Mesothelial cell of epicardium (in vitro differentiated cells): ENCODE data around the gene MYD88. TPM values are rescaled to one million over a fixed set of nuclear protein-coding genes. Genes with fewer than 3 reads are reported as not detected.

Experiments used
- DNase-seq, 2 experiments: peaks; one replicate each; pipeline ENCODE4 v3.0.0; 2021; ENCODE audit warnings: low spot score in 2 of 2; ENCODE audit not compliant: unreplicated experiment in 2 of 2
- H3K27ac Mint-ChIP-seq: 2 replicates; pipeline ENCODE4 v1.8.0; 2021; ENCODE audit warnings: mixed read lengths
- H3K27me3 Mint-ChIP-seq: 2 replicates; pipeline ENCODE4 v1.8.0; 2021; ENCODE audit warnings: low read depth, mixed read lengths
- H3K36me3 Mint-ChIP-seq: 2 replicates; pipeline ENCODE4 v1.8.0; 2021; ENCODE audit warnings: mixed read lengths
- H3K4me1 Mint-ChIP-seq: 2 replicates; pipeline ENCODE4 v1.8.0; 2021; ENCODE audit warnings: mixed read lengths
- H3K4me3 Mint-ChIP-seq: 2 replicates; pipeline ENCODE4 v1.8.0; 2021; ENCODE audit warnings: mild to moderate bottlenecking, moderate library complexity, mixed read lengths
- H3K9me3 Mint-ChIP-seq: 2 replicates; pipeline ENCODE4 v1.8.0; 2021; ENCODE audit warnings: mixed read lengths
- CTCF ChIP-seq: fragments of 200-600 bp; sonication (generic); IDR thresholded peaks from one replicate; pipeline ENCODE4 v1.5.0; 2021; ENCODE audit warnings: antibody characterized with exemption; ENCODE audit not compliant: unreplicated experiment
- total RNA-seq: library from RNA; stranded (reverse); gene quantifications from 3 replicates; pipeline ENCODE4 v1.2.1, GENCODE V29; 2021

MYD88 gene
- total RNA-seq, 1 donor from 2014 or later, result 27.3 TPM

GRCh38 chr3:38127611-38128302 lies 10.7 kb upstream of the MYD88 start:
- peak in 1 of 2 experiments; percentile 9 for DNase-seq
- Mint-ChIP-seq H3K27me3 (no peaks in the 10 kb centered on the region), H3K9me3 (no peaks in the 10 kb centered on the region), H3K4me1 (no peaks in the 10 kb centered on the region), H3K27ac (no peak overlapping the region), H3K4me3 (no peak overlapping the region), H3K36me3 (peaks cover 26% of the 10 kb centered on the region)
- TF ChIP-seq CTCF, result no peak

GRCh38 chr3:38128303-38128655 lies 10.2 kb upstream of the MYD88 start:
- H3K36me3 Mint-ChIP-seq, result peaks cover 21% of the 10 kb centered on the region

GRCh38 chr3:38129058-38129457 lies 9.4 kb upstream of the MYD88 start:
- Mint-ChIP-seq H3K4me1 (peaks cover 12% of the 10 kb centered on the region), H3K4me3 (no peak overlapping the region), H3K9me3 (no peaks in the 10 kb centered on the region), H3K27me3 (no peaks in the 10 kb centered on the region), H3K36me3 (peaks cover 22% of the 10 kb centered on the region), H3K27ac (no peak overlapping the region)
- peak in 1 of 2 experiments; percentile 19 for DNase-seq
- TF ChIP-seq CTCF, result no peak

More at GRCh38 chr3:38128303-38128655, 10.2 kb upstream of the MYD88 start:
- H3K27ac Mint-ChIP-seq, result no peak overlapping the region
- TF ChIP-seq CTCF, result no peak
- peaks cover 5% of the 10 kb centered on the region for H3K4me1 Mint-ChIP-seq
- DNase-seq, result peak in 1 of 2 experiments; percentile 16
- no peak overlapping the region for H3K4me3 Mint-ChIP-seq
- no peaks in the 10 kb centered on the region for H3K27me3 Mint-ChIP-seq
- no peaks in the 10 kb centered on the region for H3K9me3 Mint-ChIP-seq

- Mint-ChIP-seq H3K4me3 (no peak overlapping the region), H3K27ac (no peak overlapping the region), H3K36me3 (peaks cover 17% of the 10 kb centered on the region), H3K9me3 (no peaks in the 10 kb centered on the region), H3K27me3 (no peaks in the 10 kb centered on the region), H3K4me1 (peaks cover 25% of the 10 kb centered on the region)
- no peak for TF ChIP-seq CTCF
- no peak for DNase-seq
Observed at GRCh38 chr3:38130631-38131065, 7.8 kb upstream of the MYD88 start.

- peaks cover 14% of the 10 kb centered on the region for H3K36me3 Mint-ChIP-seq
- DNase-seq, result no peak
- H3K4me3 Mint-ChIP-seq, result no peak overlapping the region
- peak overlapping the region; percentile 8 for H3K27ac Mint-ChIP-seq
- no peaks in the 10 kb centered on the region for H3K27me3 Mint-ChIP-seq
- H3K4me1 Mint-ChIP-seq, result peaks cover 33% of the 10 kb centered on the region
- no peak for TF ChIP-seq CTCF
- no peaks in the 10 kb centered on the region for H3K9me3 Mint-ChIP-seq
Observed at GRCh38 chr3:38131621-38132369, 6.7 kb upstream of the MYD88 start.
